GM19351 (cell line): ENCODE results near the gene TMEM50A.
"Not testable (repeated sequence)": the region's sequence is repeated elsewhere in the genome, so short reads cannot be mapped to it uniquely, and the experiment has no call there.

Experiments used
- ATAC-seq: cut with Tn5 transposase; IDR thresholded peaks from one replicate; pipeline ENCODE4 v1.9.1; 2021; ENCODE audit warnings: mild to moderate bottlenecking, moderate library complexity; ENCODE audit not compliant: unreplicated experiment

The TMEM50A gene

DNA sequence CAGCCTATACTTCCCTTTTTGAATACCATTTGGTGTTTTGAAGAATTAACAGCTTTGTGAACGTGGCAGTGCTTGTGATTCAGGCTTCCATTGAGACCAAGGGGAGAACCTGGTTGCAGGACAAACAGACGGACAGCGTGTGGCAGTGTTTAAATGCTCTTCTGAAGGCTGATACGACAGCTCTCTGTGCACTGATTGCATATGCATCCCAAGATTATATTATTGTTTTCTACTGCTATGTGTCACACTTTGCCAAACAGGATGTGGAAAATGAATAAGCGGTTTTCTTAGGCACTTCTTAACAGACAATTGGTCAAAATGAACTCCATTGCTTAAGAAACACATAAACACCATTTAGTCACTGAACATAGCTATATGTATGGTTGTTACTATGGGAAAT, 8.2 kb upstream of the TMEM50A start:
- not testable (repeated sequence) for ATAC-seq

DNA sequence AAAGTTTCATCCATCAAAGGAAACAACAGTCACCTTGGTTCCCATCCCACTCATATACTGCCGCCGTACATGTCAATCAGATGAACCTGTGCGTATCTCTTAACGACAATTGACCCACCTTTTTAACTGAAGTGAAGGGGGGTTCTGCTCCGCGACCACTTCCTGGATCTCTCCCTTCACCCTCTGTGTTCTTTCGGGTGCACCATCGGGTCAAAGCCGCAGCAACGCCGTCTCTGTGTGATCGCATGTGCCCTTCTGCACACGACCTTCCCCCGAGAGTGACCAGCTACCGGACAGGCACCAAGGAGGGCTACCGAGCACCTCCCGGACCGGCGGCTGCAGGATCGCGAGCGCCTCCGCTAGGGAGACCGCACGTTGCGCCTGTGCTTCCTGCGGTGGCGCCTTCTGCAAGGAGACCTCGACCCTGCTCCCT, 1.2 kb upstream of the TMEM50A start:
- ATAC-seq: peak; percentile 32

DNA sequence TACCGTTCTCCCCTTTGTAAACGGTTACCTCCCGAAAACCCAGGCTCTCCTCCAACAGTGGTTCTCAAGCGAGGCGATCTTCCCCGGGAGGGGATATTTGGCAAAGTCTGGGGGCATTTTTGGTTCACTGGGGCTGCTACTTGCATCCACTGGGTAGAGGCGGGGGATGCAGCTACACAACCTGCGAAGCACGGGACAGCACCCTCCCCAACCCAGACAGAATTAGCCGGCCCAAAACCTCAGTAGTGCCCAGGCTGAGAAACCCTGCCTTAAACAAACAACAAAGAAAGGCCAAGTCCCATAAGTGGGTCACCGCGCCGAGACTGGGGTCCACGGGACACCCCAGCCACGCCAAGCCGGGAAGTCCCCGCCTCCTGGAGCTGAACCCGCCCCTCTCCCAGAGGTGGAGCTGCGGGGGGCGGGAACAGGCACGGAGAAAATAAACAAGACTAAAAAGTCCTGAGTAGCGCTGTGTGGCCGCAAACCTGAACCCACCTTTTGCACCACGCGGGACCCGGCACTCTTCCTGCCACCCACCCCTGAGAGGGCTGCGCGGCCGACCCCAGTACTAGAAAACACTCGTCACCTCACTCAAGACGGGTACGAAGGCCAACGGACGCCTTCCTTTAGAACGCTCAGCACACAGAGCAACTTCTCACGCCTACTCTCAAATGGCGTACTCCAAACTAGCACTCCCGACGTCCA, 499 bp upstream of the TMEM50A start:
- peak; percentile 35 for ATAC-seq

DNA sequence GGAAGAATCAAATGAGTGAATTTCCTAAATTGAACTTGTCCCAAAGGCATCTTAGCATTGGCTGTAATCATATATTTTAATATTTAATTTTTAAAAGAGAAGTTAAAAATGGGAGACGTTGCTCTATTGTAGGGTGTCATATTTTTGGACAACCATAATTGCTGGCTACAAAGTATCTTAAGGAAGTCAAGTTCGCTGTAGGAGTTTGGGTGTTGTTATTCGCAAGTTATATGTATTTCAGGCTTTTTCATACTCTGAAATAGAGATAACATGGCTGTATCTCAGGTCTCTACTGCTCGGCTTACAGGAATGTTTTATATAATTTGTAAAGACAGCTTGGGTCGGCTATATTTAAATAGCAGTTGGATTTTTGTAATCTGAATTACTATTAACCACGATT, 852 bp downstream of the TMEM50A start:
- no peak for ATAC-seq

DNA sequence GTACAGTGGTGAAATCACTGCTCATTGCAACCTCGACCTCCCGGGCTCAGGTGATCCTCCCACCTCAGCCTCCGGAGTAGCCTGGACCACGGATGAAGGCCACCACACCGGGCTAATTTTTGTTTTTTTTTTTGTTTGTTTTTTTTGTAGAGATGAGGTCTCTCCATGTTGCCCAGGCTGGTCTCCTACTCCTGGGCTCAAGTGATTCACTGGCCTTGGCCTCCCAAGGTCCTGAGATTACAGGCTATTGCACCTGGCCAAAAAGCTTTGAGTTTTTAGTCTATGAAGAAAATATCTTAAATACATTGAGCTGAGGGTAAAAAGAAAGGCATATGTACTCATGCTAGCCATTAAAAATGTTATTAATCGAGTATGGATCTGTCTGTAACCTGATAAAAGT, 3.6 kb downstream of the TMEM50A start:
- no peak for ATAC-seq

DNA sequence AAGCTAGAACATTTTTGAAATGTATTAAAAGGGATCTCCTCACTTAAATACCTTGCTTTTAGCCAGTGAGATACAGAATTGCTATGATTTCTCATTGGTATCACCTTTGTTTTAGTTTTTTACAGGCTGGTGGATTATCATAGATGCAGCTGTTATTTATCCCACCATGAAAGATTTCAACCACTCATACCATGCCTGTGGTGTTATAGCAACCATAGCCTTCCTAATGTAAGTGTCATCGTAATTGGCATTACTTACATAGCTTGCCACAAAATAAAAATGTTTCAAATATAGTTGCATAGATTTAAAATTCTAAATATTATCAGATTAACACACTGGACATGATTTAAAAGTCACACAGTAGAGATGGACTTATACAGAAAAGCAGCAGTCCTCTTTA, 4.7 kb downstream of the TMEM50A start:
- no peak for ATAC-seq

DNA sequence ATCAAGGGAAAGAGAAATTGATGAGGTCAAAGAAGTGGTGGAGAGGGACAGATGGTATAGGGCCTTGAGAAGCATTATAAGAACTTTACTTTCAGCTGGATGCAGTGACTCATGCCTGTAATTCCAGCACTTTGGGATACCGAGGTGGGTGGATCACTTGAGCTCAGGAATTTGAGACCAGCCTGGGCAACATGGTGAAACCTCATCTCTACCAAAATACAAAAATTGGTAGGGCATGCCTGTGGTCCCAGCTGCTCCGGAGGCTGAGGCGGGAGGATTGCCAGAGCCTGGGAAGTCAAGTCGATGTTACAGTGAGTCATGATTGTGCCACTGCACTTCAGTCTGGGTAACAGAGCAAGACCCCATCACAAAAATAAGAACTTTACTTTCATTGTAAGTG, 5.7 kb downstream of the TMEM50A start:
- no peak for ATAC-seq

DNA sequence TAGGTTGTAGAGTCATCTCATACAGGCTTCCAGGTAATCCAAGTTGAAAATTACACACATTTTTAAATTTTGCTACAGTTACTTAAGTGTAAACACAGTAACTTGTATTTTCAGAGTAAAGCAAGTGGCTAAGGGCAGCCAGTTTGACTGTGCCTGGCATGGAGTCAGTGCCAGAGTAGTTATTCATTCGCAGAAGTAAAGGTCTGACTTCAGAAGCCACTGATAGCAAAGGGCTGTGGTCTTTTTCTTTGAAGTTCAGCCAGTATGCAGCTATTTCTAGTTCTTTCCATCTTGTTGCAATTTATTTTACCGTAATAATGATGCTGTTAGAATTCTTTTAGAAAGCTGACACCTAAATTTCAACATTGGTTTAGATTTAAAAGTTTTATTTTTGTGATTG, 9.4 kb downstream of the TMEM50A start:
- no peak for ATAC-seq

DNA sequence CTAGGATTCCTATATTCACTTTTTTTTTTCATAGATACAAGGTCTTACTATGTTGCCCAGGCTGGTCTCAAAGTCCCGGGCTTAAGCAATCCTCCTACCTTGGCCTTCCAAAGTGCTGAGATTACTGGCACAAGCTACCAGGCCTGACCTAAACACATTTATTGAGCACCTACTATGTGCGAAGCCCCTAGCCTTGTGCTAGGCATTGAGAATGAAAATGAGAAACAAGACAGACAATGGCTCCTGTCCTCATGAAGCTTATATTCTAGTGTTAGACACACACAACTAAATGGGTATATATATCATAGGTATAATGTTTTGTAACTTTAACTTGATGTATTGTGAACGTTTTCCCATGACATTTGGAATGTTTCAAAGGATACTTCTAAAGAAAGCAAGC, 11.5 kb downstream of the TMEM50A start:
- ATAC-seq: no peak

DNA sequence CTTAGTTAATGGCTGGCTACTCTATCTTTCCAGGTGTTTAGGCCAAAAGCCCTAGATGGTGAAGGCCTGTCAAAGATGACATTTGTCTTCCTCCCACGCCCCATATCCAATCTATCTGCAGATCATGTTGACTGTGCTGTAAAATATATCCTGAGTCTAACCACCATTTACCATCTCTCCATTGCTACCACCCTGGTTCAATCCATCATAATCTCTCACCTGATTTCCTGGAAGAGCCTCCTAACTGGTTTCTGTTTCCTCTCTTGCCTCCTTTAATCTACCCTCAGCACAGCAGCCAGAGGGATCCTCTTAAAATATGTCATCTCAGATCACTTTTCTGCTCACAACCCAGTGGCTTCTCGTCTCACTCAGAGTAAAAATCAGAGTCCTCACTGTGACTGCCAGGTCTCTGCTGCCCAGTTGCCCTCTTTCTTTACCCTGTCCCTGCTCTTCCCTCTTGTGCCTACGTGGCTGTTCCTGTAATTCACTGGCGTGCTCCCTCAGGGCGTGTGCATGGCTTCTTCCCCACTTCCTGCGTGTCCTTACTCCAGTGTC, 17.8 kb downstream of the TMEM50A start:
- no peak for ATAC-seq

DNA sequence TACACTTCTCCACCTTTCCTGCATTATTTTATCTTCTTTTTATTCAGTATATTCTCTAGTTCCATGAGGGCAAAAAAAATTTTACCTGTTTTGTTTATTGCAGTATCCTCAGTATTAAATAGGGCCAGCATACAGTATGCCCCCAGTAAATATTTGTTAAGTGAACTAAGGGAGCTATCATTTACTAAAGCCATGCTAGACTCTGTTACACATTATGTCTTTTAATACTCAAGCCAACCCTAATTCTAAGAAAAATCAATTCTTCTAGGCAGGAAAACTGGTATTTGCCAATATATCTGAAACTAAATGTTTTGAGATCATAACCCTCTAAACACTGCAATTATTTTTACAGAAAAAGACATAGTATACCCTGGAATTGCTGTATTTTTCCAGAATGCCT, 18.3 kb downstream of the TMEM50A start:
- ATAC-seq: no peak

DNA sequence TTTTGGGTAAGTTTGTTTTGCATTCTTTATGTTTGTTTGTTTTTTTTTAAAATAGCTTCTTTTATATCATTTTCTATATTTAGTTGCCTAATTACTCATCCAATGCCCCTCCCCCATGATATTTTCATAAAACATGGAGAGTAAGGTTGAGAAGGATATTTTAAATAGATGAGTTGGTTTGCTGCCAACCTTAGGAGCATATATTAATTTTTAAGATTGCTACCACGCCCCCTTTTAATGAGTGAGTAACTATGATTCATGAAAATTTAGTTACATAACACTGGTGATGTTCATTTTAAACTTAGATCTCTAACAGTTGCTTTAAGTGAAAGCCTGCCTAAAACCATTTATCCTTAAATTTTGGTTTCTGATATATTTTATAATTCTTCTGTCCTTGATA, 18.7 kb downstream of the TMEM50A start:
- no peak for ATAC-seq

DNA sequence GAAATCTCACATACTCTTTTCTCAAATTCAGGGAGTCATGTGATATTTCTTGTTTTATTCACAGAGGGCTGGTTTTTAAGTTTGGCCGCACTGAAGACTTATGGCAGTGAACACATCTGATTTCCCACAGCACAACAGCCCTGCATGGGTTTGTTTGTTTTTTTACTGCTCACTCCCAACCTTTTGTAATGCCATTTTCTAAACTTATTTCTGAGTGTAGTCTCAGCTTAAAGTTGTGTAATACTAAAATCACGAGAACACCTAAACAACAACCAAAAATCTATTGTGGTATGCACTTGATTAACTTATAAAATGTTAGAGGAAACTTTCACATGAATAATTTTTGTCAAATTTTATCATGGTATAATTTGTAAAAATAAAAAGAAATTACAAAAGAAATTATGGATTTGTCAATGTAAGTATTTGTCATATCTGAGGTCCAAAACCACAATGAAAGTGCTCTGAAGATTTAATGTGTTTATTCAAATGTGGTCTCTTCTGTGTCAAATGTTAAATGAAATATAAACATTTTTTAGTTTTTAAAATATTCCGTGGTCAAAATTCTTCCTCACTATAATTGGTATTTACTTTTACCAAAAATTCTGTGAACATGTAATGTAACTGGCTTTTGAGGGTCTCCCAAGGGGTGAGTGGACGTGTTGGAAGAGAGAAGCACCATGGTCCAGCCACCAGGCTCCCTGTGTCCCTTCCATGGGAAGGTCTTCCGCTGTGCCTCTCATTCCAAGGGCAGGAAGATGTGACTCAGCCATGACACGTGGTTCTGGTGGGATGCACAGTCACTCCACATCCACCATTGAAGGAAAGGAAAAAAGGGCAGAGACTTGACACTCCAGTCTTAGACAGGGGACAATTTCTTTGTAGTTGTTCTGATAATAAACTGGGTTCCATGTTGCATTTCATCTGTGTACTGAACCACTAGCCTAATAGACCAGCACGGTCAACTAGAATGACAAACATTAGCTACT, 22.8 kb downstream of the TMEM50A start:
- no peak for ATAC-seq

DNA sequence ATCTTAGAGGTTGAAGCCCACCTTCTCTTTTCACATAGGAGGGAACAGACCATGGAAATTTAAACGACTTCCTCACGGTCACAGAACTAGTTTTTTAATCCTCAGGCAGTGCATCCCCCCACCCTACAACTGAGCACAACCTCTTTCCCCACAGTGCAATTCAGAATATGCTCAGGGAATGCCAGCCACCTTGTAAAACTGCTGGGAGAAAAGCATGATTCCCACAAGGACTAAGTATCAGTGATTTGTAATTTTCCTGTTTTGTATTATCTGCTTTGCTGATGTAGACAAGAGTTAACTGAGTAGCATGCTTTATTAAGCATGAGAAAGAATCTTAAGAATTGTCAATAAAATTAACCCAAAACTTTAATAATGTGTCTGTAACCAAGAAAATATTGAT, 23.8 kb downstream of the TMEM50A start:
- no peak for ATAC-seq

DNA sequence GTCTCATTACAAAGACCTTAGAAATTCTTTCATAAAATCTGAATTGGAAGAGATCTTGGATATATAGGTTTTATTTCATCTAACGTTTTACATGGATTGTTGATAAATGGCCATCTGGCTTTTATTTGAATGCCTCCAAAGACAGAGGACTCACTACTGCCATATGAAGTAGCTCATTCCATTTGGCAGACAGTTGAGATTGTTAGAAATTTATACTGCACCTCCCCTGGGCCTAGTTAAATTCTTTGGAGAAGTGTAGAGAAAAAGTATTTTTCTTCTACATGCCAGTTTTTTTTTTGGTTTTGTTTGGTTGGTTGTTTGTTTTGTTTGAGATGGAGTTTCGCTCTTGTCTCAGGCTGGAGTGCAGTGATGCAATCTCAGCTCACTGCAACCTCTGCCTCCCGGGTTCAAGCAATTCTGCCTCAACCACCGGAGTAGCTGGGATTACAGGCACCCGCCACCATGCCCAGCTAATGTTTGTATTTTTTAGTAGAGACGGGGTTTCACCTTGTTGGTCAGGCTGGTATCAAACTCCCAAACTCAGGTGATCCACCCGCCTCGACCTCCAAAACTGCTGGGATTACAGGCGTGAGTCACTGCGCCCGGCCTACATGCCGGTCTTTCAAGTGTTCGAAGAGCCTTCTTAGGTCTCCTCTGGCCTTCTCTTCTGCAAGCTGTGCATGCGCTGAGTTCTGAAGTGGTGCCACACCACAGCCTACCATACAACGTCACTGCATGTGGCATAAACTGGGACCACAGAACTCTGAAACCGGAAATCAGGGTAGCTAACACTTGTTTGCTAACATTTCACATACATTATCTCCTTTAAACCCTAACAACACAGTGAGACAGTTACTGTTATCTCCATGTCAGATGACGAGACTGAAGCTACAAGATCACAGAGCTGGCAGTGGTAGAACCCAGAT, 24.8 kb downstream of the TMEM50A start:
- not testable (repeated sequence) for ATAC-seq

DNA sequence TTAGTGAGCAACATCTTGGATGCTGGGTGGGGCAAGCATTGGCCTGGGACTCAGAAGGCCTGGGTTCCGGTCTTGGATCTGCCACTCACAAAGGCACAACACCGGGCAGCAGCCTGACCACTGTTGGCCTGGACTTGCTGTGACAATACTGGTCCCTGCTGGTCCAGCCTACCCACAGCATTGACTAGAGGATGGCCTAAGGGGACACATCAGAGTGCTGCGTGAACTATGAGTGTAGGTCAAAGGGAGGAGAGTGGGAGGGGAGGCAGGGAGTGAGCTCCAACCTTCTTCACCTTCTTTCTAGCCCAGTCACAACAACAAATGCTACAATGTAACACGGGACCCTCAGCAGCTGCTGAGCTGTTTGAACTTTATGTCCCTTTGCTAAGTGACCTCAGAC, 31.1 kb downstream of the TMEM50A start:
- no peak for ATAC-seq

DNA sequence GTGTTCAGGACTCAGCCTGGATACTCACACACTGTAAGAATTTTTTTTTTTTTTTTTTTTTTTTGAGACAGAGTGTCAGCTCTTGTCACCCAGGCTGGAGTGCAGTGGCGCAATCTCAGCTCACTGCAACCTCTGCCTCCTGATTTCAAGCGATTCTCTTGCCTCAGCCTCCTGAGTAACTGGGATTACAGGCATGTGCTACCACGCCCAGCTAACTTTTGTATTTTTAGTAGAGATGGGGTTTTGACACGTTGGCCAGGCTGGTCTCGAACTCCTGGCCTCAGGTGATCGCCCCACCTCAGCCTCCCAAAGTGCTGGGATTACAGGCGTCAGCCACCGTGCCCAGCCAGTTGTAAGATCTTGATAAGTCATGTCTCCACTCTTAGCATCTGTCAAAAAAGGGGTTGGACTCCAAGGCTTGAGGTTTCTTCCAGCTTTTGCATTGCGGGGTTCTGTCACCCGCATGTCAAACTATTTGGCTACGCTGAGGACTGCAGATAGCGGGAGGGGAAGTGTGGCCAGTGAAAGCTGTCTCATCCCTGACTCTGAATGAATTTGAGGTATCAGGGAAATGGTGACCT, 31.6 kb downstream of the TMEM50A start:
- not testable (repeated sequence) for ATAC-seq

DNA sequence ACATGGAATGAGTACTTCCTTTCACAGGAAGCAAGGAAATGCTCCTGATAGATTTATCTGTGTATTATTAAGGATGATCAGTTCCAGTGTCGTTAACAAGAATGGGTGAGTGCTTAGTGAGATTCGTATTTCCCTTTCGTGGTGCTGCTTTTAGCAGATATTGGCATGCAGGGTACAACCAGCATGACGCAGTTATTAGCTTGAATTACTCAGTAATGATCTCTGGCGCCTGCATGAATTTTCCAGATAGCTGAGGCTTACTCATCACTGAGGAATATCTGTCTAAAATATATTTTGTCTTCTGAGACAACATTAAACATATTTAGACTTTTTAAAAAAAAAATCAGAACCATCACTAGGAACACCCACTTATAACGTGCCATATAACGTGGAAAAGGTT, 33.6 kb downstream of the TMEM50A start:
- not testable (repeated sequence) for ATAC-seq

DNA sequence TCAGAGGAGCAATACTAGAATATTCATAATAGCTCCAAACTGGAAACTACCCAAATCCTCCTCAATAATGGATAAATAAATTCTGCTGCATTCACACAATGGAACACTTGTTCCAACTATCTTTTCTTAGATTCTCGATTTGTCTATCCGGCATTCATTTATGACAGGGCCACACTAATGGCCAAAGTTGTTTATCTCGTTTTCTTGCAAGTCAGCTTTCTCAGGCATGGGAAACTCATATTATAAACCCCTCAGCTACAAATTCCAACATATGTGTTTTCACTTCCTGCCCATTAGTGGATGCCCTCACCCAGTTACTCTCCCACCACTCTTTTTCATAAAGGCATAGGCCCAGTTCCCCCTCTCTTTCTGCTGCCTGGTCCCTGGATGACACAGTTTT, 40.2 kb downstream of the TMEM50A start:
- ATAC-seq: not testable (repeated sequence)

DNA sequence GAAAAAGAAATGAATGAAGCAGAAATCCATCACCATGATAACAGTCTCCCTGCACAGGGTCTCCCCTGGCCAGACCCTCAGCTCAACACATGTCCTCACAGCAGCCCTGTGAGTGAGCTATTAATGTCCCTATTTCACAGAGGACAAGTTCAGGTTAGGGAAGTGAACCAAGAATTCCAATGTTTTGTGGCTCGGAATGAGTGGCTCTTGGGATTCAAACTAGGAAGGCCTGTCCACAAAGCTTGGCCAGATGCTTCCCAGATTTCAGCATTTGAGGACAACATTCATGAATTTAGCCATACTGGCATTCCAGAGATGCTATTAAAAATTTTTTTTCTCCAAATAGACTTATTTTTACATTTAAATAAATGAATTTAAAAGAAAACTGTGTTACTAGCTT, 44.4 kb downstream of the TMEM50A start:
- ATAC-seq: not testable (repeated sequence)
